Ovary (tissue), 9 donors: ENCODE results near the gene C3. TPM values are rescaled to one million over a fixed set of nuclear protein-coding genes. Genes with fewer than 3 reads are reported as not detected.
"Not testable (repeated sequence)": the region's sequence is repeated elsewhere in the genome, so short reads cannot be mapped to it uniquely, and the experiment has no call there.

Experiments
- DNase-seq, 5 donors: peaks; one replicate each; pipeline ENCODE4 v3.0.0-alpha.2; 2019 to 2020
- H3K27ac ChIP-seq, 2 donors: fragments of 200-600 bp; one replicate each; pipeline versions ENCODE4 v1.5.1 to v1.8.0; 2019 to 2022
- H3K27me3 ChIP-seq: fragments of 200-600 bp; one replicate; pipeline ENCODE4 v1.8.0; 2022
- H3K36me3 ChIP-seq: fragments of 200-600 bp; sonication (generic); one replicate; pipeline ENCODE4 v1.5.1; 2019
- H3K4me1 ChIP-seq: one replicate; pipeline ENCODE4 v1.8.1; 2013; ENCODE audit warnings: mild to moderate bottlenecking, moderate library complexity; ENCODE audit not compliant: insufficient read depth
- H3K4me3 ChIP-seq: fragments of 200-600 bp; sonication (generic); one replicate; pipeline ENCODE4 v1.5.1; 2017
- H3K9me3 ChIP-seq, 2 donors: fragments of 200-600 bp in 1 of 2; sonication (generic) in 1 of 2; one replicate each; pipeline versions ENCODE4 v1.5.1 to v1.8.1; 2013 to 2019; ENCODE audit warnings: mild to moderate bottlenecking in 1 of 2, moderate library complexity in 1 of 2
- CTCF ChIP-seq, 3 donors: fragments of 450-650 bp in 2 of 3; fragments of 200-600 bp in 1 of 3; IDR thresholded peaks; one replicate each; pipeline versions ENCODE4 v1.5.1 to v1.8.0; 2016 to 2022; ENCODE audit warnings: antibody characterized with exemption in 3 of 3, mild to moderate bottlenecking in 1 of 3
- EP300 ChIP-seq: sonication (generic); formaldehyde crosslinking; IDR thresholded peaks from one replicate; pipeline ENCODE4 v1.6.1; 2017; ENCODE audit warnings: antibody characterized with exemption
- POLR2A ChIP-seq: fragments of 450-650 bp; IDR thresholded peaks from one replicate; pipeline ENCODE4 v1.6.1; 2017; ENCODE audit warnings: antibody characterized with exemption, mild to moderate bottlenecking, moderate library complexity
- WGBS, 3 donors: extraction: QIAGEN DNeasy Blood & Tissue Kit in 1 of 3; methylation state at CpG; one replicate each; pipeline versions ENCODE4 v1.1.5 to v1.1.7; 2013 to 2017; 5-methylcytosine and 5-hydroxymethylcytosine counted together
- intact Hi-C, 4 donors: fragments of 100-400 bp; cut with DNase I; formaldehyde crosslinking; loops; one replicate each; pipeline versions ENCODE4 v1.11.0 to v1.15.1; 2022 to 2023
- microRNA-seq, 3 donors: library from miRNA; unstranded; fragments of <30 nt; microRNA quantifications; one replicate each; pipeline versions ENCODE4 to v1.2.0, GENCODE V29; 2019 to 2020
- polyA plus RNA-seq, 2 donors: library from polyadenylated mRNA; stranded (reverse); fragments of 200-250 nt in 1 of 2; fragments of 350-450 nt in 1 of 2; fragmentation: Illumina TruSeq in 1 of 2; extraction: RNeasy Lipid Tissue Mini Kit (QIAGEN cat#74804) in 1 of 2; gene quantifications; one replicate each; pipeline ENCODE4 v1.2.3, GENCODE V29; 2013 to 2014
- total RNA-seq, 7 donors: library from RNA; depleted of rRNA in 2 of 7; stranded (reverse); fragments of >200 nt in 2 of 7; fragmentation: NEBNext Ultra II Directional in 3 of 7; extraction: Animal tissue kit (Norgen Biotek cat#: 25700) in 3 of 7; gene quantifications; one replicate each; pipeline versions ENCODE4 v1.1.0 to v1.2.4, GENCODE V29; 2016 to 2023
- donor health status: DM: no; HTN: no; CAD: no; lungs with moderate emphysema.
- donor health status: DM: no; HTN: no; CAD: no.
- donor health status: Bipolar disorder and iron deficiency.
- donor health status: DM: yes; HTN: yes; CAD: no.
- donor health status: DM: no; HTN: no; CAD: no.
- donor health status: DM: yes; HTN: yes; CAD: no.

Gene C3
- total and polyA plus RNA-seq, 9 donors: 130 to 3,887 (median 1,173) TPM

- intact Hi-C loops: loop anchor here (5.0 to 10.0 kb wide), 4 partner anchors 122 to 232 kb away; partner anchors contain the start of gene SH2D3A (in 1 of the 4)
- 47 to 55% (median 54%) methylated on average over 25 to 26 of the region's 26 CpGs for WGBS, 3 donors
- not testable (repeated sequence) for H3K9me3 ChIP-seq, H3K36me3 ChIP-seq, H3K4me3 ChIP-seq, H3K4me1 ChIP-seq, H3K27ac ChIP-seq, H3K27me3 ChIP-seq
- DNase-seq: peak; percentile 16 to 65 (median 37)
- TF ChIP-seq CTCF (IDR thresholded peaks at IDR 0.05): peak in 1 of 3 donors; percentile 26
Measured at GRCh38 chr19:6632747-6633455, 87.5 kb downstream of the C3 start.

GRCh38 chr19:6632002-6632621 is 88.3 kb downstream of the C3 start:
- H3K36me3 ChIP-seq: no peaks in the 10 kb centered on the region
- TF ChIP-seq CTCF (IDR thresholded peaks at IDR 0.05) (peak; percentile 63 to 79 (median 78)), EP300 (no peak), POLR2A (no peak)
- no peaks in the 10 kb centered on the region for H3K27me3 ChIP-seq
- H3K27ac ChIP-seq: no peak overlapping the region
- intact Hi-C loops: loop anchor here (5.0 to 10.0 kb wide), 4 partner anchors 123 to 233 kb away; partner anchors contain the start of gene SH2D3A (in 1 of the 4)
- H3K4me1 ChIP-seq: no peaks in the 10 kb centered on the region
- WGBS, 3 donors: 40 to 44% (median 41%) methylated on average over 12 of the region's 12 CpGs
- H3K4me3 ChIP-seq: no peak overlapping the region
- H3K9me3 ChIP-seq: no peaks in the 10 kb centered on the region
- DNase-seq: peak in 4 of 5 donors; percentile 40 to 79 (median 64)

Small RNA genes within 50 kb of the gene (microRNA-seq; reads per million reads assigned to microRNA genes)
- 0 to 0.32 (median 0.18) reads per million in 3 donors for gene MIR6791

Other genes with a start within 250 kb of the C3 start
- gene DENND1C, start 238.9 kb downstream of the C3 start, total RNA-seq: 1 to 10 TPM in 3 of 7 donors, under 1 TPM in 4; 0.72 to 2.3 (median 1.00) TPM
- 1 to 10 TPM in 1 of 2 donors, under 1 TPM in 1; 0.63 to 1.2 TPM for gene DENND1C, start 238.9 kb downstream of the C3 start, polyA plus RNA-seq
- gene TUBB4A, start 218.3 kb downstream of the C3 start, total RNA-seq: 1 to 10 TPM in 3 of 7 donors, under 1 TPM in 2, not detected in 2; 0.88 to 6.4 (median 3.2) TPM
- 10 to 100 TPM in 1 of 2 donors, under 1 TPM in 1; 0.92 to 47.1 TPM for gene TUBB4A, start 218.3 kb downstream of the C3 start, polyA plus RNA-seq
- gene TNFSF9, start 189.6 kb downstream of the C3 start, total RNA-seq: 1 to 10 TPM in 1 of 7 donors, under 1 TPM in 5, not detected in 1; 0.12 to 1.1 (median 0.44) TPM
- under 1 TPM; 0.10 to 0.17 TPM for gene TNFSF9, start 189.6 kb downstream of the C3 start, polyA plus RNA-seq
- gene CD70, start 129.5 kb downstream of the C3 start, total RNA-seq: under 1 TPM in 1 of 7 donors, not detected in 6; 0.31 TPM
- not detected for gene CD70, start 129.5 kb downstream of the C3 start, polyA plus RNA-seq
- gene TNFSF14, start 50.5 kb downstream of the C3 start, total RNA-seq: 1 to 10 TPM in 6 of 7 donors, under 1 TPM in 1; 0.58 to 9.3 (median 3.7) TPM
- gene TNFSF14, start 50.5 kb downstream of the C3 start, polyA plus RNA-seq: 1 to 10 TPM; 1.4 to 1.5 TPM
- gene GPR108, start 16.9 kb upstream of the C3 start, total RNA-seq: 10 to 100 TPM; 57.6 to 76.6 (median 61.0) TPM
- gene GPR108, start 16.9 kb upstream of the C3 start, polyA plus RNA-seq: 10 to 100 TPM; 34.0 to 69.9 TPM
- gene TRIP10, start 19.0 kb upstream of the C3 start, total RNA-seq: 100 to 1,000 TPM in 4 of 7 donors, 10 to 100 TPM in 3; 57.3 to 149 (median 120) TPM
- gene TRIP10, start 19.0 kb upstream of the C3 start, polyA plus RNA-seq: 100 to 1,000 TPM in 1 of 2 donors, 10 to 100 TPM in 1; 98.7 to 106 TPM
- 10 to 100 TPM in 1 of 7 donors, 1 to 10 TPM in 4, under 1 TPM in 2; 0.18 to 18.3 (median 1.6) TPM for gene SH2D3A, start 46.8 kb upstream of the C3 start, total RNA-seq
- gene SH2D3A, start 46.8 kb upstream of the C3 start, polyA plus RNA-seq: under 1 TPM in 1 of 2 donors, not detected in 1; 0.25 TPM
- gene VAV1, start 52.1 kb upstream of the C3 start, total RNA-seq: 1 to 10 TPM in 5 of 7 donors, under 1 TPM in 2; 0.71 to 5.0 (median 2.0) TPM
- gene VAV1, start 52.1 kb upstream of the C3 start, polyA plus RNA-seq: 1 to 10 TPM; 1.1 to 3.6 TPM
- under 1 TPM in 6 of 7 donors, not detected in 1; 0.12 to 0.79 (median 0.23) TPM for gene ADGRE1, start 166.9 kb upstream of the C3 start, total RNA-seq
- under 1 TPM; 0.05 to 0.80 TPM for gene ADGRE1, start 166.9 kb upstream of the C3 start, polyA plus RNA-seq